ENCODE measurements around the gene TXNRD1. TPM values are rescaled to one million over a fixed set of nuclear protein-coding genes. Genes with fewer than 3 reads are reported as not detected.
A peak's percentile ranks its signal among the peaks of the same experiment; 100 is the strongest.
"Not testable (repeated sequence)": the region's sequence is repeated elsewhere in the genome, so short reads cannot be mapped to it uniquely, and the experiment has no call there.

TXNRD1 gene
- 10 to 100 TPM; 79.5 to 97.9 TPM for total RNA-seq
- long read RNA-seq, transcript TXNRD1-205 (15 exons, 3,930 nt), result major isoform, 35 of 94 reads
- long read RNA-seq, transcript TXNRD1-214 (15 exons, 3,974 nt), result minor isoform, 7 of 94 reads
- long read RNA-seq, partial matches to known transcripts, result 40 of 94 reads
- long read RNA-seq, other reads (novel, unspliced or antisense), result 9 of 94 reads

- peak; percentile 75 to 88 for DNase-seq
- intact Hi-C loops (cut with DNase I, micrococcal nuclease), result loop anchor here in 1 of 2 donors (5.0 kb wide), 1 partner anchor 87 kb away; the partner anchor contains the start of gene EID3
- ATAC-seq, result peak; percentile 92
Measured at GRCh38 chr12:104215638-104216297, at the start of gene TXNRD1. Gene TXNRD1 (plus strand): TSS chr12:104215779. CDS start chr12:104215803, 24 bp downstream.

GRCh38 chr12:104165801-104166200 is 49.8 kb upstream of the TXNRD1 start:
- no peak for ATAC-seq

GRCh38 chr12:104166465-104166864 is 49.1 kb upstream of the TXNRD1 start:
- intact Hi-C loops (cut with DNase I, micrococcal nuclease), result no loop called here
- DNase-seq, result no peak
- no peak for ATAC-seq

More at GRCh38 chr12:104165801-104166200, 49.8 kb upstream of the TXNRD1 start:
- no peak for DNase-seq
- intact Hi-C loops (cut with DNase I, micrococcal nuclease), result no loop called here

GRCh38 chr12:104167519-104168458 is 47.8 kb upstream of the TXNRD1 start:
- DNase-seq (no peak), ATAC-seq (no peak)
- intact Hi-C loops (cut with DNase I, micrococcal nuclease), result no loop called here

GRCh38 chr12:104168596-104168995 is 47.0 kb upstream of the TXNRD1 start:
- ATAC-seq, result no peak
- DNase-seq, result no peak
- intact Hi-C loops (cut with DNase I, micrococcal nuclease), result no loop called here

- intact Hi-C loops (cut with DNase I, micrococcal nuclease), result no loop called here
- ATAC-seq (no peak), DNase-seq (no peak)
Measured at GRCh38 chr12:104171785-104172569, 43.6 kb upstream of the TXNRD1 start.

- DNase-seq (no peak), ATAC-seq (no peak)
- intact Hi-C loops (cut with DNase I, micrococcal nuclease), result no loop called here
Measured at GRCh38 chr12:104172570-104172947, 43.0 kb upstream of the TXNRD1 start.

GRCh38 chr12:104173804-104174203 is 41.8 kb upstream of the TXNRD1 start:
- DNase-seq; ATAC-seq; intact Hi-C loops (cut with DNase I, micrococcal nuclease): not testable (repeated sequence)

- intact Hi-C loops (cut with DNase I, micrococcal nuclease), result no loop called here
- no peak for DNase-seq
- ATAC-seq, result no peak
Measured at GRCh38 chr12:104175726-104176247, 39.8 kb upstream of the TXNRD1 start.

- ATAC-seq (no peak), DNase-seq (no peak)
- intact Hi-C loops (cut with DNase I, micrococcal nuclease), result no loop called here
Measured at GRCh38 chr12:104177336-104177662, 38.3 kb upstream of the TXNRD1 start.

GRCh38 chr12:104177663-104178501 is 37.7 kb upstream of the TXNRD1 start:
- ATAC-seq (peak; percentile 30), DNase-seq (peak; percentile 20 to 79)
- intact Hi-C loops (cut with DNase I, micrococcal nuclease), result no loop called here

- no peak for DNase-seq
- no peak for ATAC-seq
- intact Hi-C loops (cut with DNase I, micrococcal nuclease), result no loop called here
Measured at GRCh38 chr12:104180374-104180773, 35.2 kb upstream of the TXNRD1 start.

- ATAC-seq, result no peak
- no peak for DNase-seq
- intact Hi-C loops (cut with DNase I, micrococcal nuclease), result no loop called here
Measured at GRCh38 chr12:104181313-104181712, 34.3 kb upstream of the TXNRD1 start.

- intact Hi-C loops (cut with DNase I, micrococcal nuclease), result no loop called here
- ATAC-seq (no peak), DNase-seq (peak; percentile 26 to 78)
Measured at GRCh38 chr12:104182144-104182543, 33.4 kb upstream of the TXNRD1 start.

GRCh38 chr12:104182621-104183378 is 32.8 kb upstream of the TXNRD1 start:
- DNase-seq (no peak), ATAC-seq (no peak)
- intact Hi-C loops (cut with DNase I, micrococcal nuclease), result no loop called here

- no peak for DNase-seq
- intact Hi-C loops (cut with DNase I, micrococcal nuclease), result no loop called here
- no peak for ATAC-seq
Measured at GRCh38 chr12:104183443-104183842, 32.1 kb upstream of the TXNRD1 start.

- intact Hi-C loops (cut with DNase I, micrococcal nuclease), result no loop called here
- DNase-seq, result no peak
- ATAC-seq, result no peak
Measured at GRCh38 chr12:104187446-104188155, 28.0 kb upstream of the TXNRD1 start.

Data from left colon (tissue), 2 donors.